Measurements from ENCODE around the gene HSPA4.
"Not testable (repeated sequence)": the region's sequence is repeated elsewhere in the genome, so short reads cannot be mapped to it uniquely, and the experiment has no call there.

HSPA4 gene

DNA sequence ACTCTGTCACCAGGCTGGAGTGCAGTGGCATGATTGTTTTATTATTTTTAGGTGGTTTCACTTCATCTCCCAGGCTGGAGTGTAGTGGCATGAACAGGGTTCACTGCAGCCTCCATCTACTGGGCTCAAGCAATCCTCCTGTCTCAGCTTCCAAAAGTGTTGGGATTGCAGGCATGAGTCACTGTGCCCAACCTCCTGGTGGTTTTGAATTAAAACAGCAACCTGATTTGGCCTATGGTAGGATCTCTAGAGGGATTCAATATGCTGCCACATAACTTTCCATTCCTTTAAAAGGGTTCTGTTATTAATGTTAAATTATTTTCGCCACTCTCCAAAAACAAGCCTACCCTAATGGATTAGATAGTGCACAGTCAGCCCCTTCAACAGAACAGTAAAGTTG, 9.9 kb upstream of the HSPA4 start:
- H3K27ac ChIP-seq: no peak overlapping the region
- TF ChIP-seq ZFX (IDR thresholded peaks at IDR 0.05; ENCODE audit: borderline replicate concordance): no peak
- TF ChIP-seq, protein P1, sequence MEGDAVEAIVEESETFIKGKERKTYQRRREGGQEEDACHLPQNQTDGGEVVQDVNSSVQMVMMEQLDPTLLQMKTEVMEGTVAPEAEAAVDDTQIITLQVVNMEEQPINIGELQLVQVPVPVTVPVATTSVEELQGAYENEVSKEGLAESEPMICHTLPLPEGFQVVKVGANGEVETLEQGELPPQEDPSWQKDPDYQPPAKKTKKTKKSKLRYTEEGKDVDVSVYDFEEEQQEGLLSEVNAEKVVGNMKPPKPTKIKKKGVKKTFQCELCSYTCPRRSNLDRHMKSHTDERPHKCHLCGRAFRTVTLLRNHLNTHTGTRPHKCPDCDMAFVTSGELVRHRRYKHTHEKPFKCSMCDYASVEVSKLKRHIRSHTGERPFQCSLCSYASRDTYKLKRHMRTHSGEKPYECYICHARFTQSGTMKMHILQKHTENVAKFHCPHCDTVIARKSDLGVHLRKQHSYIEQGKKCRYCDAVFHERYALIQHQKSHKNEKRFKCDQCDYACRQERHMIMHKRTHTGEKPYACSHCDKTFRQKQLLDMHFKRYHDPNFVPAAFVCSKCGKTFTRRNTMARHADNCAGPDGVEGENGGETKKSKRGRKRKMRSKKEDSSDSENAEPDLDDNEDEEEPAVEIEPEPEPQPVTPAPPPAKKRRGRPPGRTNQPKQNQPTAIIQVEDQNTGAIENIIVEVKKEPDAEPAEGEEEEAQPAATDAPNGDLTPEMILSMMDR (IDR thresholded peaks at IDR 0.05): no peak

DNA sequence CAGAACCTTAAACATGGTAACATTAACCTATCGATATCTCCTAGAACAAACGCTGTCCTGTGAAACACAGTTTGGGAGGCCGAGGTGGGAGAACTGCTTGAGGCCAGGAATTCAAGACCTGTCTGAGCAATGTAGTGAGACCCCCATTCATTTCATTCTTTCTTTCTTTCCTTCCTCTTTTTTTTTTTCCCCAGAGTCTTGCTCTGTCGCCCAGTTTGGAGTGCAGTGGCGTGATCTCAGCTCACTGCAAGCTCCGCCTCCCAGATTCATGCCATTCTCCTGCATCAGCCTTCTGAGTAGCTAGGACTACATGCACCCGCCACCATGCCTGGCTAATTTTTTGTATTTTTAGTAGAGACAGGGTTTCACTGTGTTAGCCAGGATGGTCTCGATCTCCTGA, 5.3 kb upstream of the HSPA4 start:
- not testable (repeated sequence) for H3K27ac ChIP-seq

- TF ChIP-seq, protein P1 (IDR thresholded peaks at IDR 0.05): no peak
- no peak for TF ChIP-seq ZFX (IDR thresholded peaks at IDR 0.05; ENCODE audit: borderline replicate concordance)
Measured at GRCh38 chr5:133047404-133047803, 4.4 kb upstream of the HSPA4 start.

DNA sequence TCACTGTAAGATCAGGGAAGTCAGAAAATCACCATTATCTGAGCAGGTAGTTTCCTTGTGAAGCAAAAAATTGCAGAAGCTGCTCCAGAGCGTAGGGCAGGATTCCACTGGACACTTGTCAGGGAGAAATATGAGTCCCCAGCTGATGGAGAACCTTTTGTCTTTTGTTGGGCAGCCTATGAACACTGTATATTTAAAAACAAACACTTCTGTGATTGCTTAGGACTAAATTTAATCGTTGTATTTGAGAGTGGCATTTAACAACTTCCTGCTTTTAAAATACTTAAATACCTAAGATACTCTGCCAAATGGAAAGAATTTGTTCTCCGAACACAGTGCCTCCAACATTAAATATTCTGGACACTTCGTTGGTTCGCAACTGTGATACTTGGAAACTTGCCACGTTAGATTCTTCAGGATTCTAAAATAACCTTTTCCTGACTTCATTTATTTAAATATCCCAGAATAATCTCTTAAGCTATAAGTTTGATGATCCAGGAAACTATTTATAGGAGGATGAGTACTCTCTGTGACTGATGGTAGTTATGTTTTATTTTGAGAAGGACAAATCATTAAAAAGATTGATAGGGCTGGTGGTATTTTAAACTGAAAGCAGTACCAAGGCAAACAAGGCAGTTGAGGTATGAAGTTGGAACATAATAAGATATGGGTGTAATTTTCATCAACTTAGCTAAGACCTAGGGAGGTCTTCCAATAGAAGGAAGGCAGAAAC, 2.7 kb upstream of the HSPA4 start:
- TF ChIP-seq, protein P1 (IDR thresholded peaks at IDR 0.05): no peak
- no peak for TF ChIP-seq ZFX (IDR thresholded peaks at IDR 0.05; ENCODE audit: borderline replicate concordance)
- peak overlapping the region; percentile 97 for H3K27ac ChIP-seq

More at GRCh38 chr5:133047404-133047803, 4.4 kb upstream of the HSPA4 start:
- H3K27ac ChIP-seq: no peak overlapping the region

- TF ChIP-seq, protein P1 (IDR thresholded peaks at IDR 0.05): no peak
- no peak for TF ChIP-seq ZFX (IDR thresholded peaks at IDR 0.05; ENCODE audit: borderline replicate concordance)
- H3K27ac ChIP-seq: peak overlapping the region; percentile 97
Measured at GRCh38 chr5:133049726-133050048, 2.1 kb upstream of the HSPA4 start.

- peak overlapping the region; percentile 97 for H3K27ac ChIP-seq
- TF ChIP-seq ZFX (IDR thresholded peaks at IDR 0.05; ENCODE audit: borderline replicate concordance): no peak
- TF ChIP-seq, protein P1 (IDR thresholded peaks at IDR 0.05): no peak
Measured at GRCh38 chr5:133050521-133050920, 1.3 kb upstream of the HSPA4 start.

DNA sequence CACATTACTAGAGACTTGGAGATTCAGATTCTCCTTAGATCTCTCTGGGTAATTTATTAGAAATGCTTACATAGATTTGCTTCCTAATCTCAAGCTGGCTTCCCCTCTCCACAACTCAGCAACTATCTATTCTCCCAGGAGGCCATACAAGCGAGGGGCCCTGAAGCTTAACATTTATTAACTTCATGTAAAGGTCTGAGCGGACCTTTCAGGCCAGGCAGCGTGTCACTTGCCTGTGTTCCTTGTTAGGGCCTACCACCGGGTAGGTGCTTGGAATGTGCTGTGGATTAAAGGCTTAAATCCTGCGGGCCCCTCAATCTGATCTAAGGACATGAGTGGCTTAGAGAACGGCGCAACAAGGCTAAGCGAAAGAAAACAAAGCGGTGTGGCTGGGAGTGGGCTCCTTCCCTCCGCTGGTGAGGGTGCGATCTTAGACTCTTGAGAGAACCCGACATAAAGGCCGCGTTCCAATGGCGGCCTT, 712 bp upstream of the HSPA4 start:
- peak overlapping the region; percentile 97 for H3K27ac ChIP-seq
- TF ChIP-seq, protein P1 (IDR thresholded peaks at IDR 0.05): no peak
- no peak for TF ChIP-seq ZFX (IDR thresholded peaks at IDR 0.05; ENCODE audit: borderline replicate concordance)
